GM18520 (cell line): Measurements from ENCODE around the gene PHF19.

Experiments
- ATAC-seq: cut with Tn5 transposase; IDR thresholded peaks from one replicate; pipeline ENCODE4 v1.9.1; 2021; ENCODE audit not compliant: unreplicated experiment

Gene PHF19

DNA sequence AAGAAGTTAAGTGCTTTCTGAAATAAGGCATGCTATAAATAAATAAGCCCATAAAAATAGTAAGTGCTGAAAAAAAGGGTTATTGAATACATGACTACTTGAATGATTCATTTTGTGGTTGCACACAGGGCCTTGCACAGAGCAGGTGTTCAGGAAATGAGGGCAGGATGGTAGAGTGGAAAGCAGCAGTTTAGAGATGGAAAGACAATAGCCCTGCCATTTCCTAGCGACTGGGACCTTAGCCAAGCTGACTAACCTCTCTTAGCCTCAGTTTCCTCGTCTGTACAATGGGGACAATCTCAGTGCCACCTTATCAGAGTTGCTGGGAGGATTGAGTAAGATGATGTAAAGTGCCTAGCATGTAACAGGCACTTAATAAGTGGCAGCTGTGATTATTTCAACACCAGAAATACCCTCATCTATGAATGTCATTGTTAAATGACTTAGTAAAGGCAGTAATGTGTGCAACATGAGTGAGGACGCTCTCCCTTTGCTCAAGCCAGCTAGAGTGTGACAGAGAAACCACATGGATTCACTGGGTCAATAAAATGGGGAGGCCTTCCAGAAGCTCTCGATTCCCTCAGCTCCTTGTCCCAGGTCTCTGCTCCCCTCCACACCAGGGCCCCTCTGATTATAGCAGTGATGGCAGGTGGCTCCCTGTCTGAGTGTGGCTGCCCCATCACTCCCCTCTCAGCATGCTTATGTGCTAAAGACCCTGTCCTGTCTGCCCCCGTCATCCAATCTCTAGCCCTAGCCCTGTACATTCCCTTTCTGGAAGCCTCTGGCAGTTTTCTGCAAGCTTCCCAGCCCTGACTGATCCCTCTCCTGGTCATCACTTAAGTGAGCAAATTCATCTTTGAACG is 16.0 kb upstream of the PHF19 start:
- ATAC-seq: peak; percentile 64

DNA sequence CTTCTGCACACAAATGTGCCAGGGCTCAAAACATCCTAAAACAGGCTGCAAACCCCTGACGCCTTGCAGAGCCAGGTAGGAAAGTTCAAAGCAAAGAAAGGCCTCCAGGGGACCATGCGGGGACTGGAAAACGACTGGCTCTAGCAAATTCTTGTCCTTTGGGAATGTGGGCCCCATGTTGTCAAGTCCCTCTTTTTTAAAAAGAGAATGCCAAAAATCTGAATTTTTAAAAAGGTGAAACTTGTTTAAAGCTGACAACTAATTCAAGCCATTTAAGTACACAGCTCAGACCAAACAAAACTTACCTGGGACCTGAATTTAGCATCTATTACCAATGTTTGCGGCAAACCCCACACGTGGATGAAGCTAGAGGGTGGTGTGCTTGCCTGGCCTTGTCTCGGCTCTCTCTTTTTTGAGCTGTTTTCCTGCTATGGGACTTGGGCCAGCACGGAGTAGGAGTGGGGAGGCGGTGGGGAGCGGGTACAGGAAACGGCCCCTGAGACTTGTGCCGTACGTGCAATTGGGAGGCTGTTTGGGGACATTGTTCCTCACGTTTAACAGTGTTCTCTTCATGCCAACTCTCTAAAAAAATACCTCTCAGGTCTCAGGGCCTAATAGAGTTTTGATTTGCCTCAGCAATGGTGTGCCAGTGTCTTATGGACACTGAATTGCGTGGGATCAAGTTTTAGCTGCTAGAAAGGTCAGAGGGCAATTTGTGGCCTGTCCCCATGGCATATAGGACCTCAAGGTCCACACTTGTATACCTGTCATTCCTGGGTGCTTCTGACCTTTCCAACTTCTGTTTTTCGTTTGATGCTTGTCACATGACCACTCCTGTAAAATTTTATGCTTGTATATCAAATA is 15.1 kb upstream of the PHF19 start:
- ATAC-seq: peak; percentile 30

GRCh38 chr9:120891245-120891883 is 14.4 kb upstream of the PHF19 start:
- ATAC-seq: no peak

DNA sequence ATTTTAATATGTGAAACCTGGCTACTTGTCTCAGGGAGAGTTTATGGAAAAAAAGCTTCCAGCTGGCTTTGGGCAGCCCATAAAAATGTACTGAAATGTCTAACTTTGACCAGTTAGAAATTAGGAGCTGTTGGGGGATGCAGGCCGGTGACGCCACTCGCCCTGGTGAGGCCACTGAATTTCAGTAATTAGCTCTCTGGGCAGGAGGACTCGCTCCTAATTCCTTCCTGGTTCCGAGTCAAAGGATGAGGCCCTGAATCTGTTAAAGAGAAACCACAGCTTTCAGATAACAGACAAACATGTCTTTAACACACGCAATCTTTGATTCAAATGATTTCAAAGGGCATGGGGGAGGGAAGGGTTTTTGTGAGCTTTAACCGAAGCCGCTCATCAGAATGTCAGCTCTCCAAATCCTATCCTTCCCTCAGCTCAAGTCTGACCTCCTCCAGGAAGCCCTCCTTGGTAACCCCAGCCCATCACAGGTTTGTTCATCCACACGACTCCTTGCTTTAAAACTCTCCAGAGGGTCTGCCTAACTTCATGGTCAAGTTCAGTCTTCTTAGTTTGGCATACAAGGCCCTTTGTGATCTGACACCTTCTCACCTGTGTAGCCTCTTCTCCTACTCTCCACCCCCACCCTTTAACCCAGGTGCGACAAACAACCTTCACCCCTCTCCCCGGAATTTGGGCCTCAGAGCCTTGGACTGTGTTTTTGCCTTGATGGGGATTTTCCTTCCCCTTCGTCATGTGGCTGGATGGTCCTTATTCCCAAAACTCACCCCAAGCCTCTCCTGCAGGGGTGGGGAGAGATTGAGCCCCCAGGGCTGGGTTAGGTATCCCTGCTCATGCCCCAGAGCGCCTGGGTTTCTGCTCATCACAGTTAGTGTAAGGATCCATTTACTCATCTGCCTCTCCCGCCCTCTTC is 13.6 kb upstream of the PHF19 start:
- ATAC-seq: no peak

GRCh38 chr9:120889606-120890271 is 12.8 kb upstream of the PHF19 start:
- no peak for ATAC-seq

DNA sequence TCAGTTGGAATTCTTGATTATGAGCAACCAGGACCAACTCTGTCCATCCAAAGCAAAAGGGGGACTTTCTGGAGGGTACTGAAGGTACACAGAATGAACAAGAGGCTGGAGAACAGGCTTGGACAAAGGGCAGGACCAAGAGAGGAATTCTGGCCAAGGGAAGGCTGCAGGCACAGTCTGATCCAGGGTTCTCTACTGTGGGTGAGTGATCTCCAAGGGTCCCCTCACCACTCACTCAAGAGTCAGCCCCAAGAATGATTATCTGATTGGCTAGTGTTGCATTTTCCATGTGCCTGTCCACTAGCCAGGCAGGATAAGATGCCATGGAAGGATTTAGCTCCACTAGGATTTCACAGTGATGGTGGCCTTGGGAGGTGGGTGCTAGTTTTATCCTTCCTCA is 11.6 kb upstream of the PHF19 start:
- no peak for ATAC-seq

DNA sequence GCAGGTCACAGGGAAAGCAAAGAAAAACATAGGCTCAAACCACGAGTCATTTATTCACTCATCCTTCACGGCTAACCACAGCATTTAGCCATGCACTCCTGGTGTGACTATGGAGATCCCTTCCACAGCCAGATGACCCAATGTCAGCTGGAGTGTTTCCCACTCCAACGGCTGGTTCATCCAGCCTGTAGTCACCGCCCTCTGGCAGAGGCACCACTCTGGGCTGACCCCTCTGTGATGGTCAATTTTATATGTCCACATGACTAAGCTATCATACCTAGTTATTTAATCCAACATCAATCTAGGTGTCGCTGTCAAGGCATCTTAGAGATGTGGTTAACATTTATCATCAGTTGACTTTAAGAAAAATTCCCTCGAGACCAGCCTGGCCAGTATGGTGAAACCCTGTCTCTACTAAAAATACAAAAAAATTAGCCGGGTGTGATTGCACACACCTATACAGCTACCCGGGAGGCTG is 9.5 kb upstream of the PHF19 start:
- no peak for ATAC-seq

- ATAC-seq: no peak
Measured at GRCh38 chr9:120885958-120886357, 9.0 kb upstream of the PHF19 start.

DNA sequence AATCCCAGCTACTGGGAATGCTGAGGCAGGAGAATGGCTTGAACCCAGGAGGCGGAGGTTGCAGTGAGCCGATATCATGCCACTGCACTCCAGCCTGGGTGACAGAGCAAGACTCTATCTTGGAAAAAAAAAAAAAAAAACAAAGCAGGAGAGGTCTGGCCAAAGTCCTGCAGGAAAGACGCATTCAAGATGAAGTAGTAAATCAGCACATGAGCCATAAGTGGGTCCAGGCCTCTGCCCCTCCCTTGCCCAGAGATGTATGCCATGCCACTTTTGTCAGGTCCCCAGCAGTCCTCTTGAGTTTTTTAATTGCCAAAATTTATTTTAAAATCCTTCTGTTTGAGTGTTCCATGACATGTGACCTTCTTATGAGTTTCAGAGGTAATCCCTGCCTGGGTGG is 8.5 kb upstream of the PHF19 start:
- ATAC-seq: no peak

DNA sequence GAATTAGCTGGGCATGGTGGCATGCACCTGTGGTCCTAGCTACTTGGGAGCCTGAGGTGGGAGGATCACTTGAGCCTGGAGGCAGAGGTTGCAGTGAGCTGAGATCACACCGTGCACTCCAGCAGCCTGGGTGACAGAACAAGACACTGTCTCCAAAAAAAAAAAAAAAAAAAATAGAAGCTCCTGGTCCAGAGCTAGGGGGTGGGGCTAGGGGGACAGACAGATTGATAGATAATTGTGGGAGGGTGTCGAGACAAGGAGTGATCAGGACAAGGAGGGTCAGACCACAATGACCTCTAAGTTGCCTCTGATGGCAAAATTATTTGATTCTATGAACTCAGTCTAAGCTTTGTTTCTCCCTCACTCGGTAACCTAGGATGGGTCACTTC is 6.6 kb upstream of the PHF19 start:
- no peak for ATAC-seq

DNA sequence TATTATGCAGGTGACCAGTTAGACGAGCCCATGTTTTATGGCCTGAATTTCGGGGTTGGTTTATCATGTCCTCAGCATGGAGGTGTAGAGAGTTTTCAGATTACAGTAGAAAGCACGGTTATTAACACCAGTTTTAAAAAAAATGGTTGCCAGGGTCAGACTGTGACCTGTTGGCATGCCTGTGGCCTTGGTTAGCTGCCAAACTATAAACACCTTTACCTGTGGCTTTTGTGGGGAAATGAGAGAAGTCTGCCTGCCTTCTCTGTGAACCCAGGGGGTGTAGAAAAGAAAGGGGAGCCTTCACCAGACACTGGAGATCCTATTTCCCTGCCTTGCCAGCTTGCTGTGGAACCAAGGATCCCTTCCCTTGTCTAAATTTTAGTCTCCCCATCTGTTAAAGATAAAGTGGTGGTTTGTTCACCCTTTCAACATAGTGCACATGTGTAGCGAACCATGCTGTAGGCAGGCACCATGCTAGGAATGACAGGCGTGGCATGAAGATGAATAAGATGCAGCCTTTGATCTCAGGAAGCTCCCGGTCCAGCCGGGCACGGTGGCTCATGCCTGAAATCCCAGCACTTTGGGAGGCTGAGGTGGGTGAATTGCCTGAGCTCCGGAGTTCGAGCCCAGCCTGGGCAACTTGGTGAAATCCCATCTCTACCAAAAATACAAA is 6.1 kb upstream of the PHF19 start:
- no peak for ATAC-seq

DNA sequence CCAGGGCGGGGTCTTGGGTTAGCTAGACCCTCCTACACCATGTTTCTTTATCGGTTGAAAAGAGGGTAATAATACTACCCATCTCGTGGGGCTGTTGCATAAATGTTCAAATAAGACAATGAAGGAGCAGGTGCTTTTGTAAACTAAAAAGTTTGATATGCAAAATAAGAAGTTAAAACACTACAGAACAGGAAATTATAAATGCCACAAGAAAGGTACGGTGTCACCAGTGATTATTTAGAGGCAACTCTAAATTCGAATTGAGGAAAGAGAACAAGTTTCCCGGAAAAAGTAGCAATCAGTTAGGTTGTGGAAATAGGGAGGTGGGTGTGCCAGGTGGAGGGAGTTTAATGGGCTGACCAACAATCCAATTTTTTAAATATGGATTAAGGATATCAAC is 2.5 kb upstream of the PHF19 start:
- ATAC-seq: no peak

DNA sequence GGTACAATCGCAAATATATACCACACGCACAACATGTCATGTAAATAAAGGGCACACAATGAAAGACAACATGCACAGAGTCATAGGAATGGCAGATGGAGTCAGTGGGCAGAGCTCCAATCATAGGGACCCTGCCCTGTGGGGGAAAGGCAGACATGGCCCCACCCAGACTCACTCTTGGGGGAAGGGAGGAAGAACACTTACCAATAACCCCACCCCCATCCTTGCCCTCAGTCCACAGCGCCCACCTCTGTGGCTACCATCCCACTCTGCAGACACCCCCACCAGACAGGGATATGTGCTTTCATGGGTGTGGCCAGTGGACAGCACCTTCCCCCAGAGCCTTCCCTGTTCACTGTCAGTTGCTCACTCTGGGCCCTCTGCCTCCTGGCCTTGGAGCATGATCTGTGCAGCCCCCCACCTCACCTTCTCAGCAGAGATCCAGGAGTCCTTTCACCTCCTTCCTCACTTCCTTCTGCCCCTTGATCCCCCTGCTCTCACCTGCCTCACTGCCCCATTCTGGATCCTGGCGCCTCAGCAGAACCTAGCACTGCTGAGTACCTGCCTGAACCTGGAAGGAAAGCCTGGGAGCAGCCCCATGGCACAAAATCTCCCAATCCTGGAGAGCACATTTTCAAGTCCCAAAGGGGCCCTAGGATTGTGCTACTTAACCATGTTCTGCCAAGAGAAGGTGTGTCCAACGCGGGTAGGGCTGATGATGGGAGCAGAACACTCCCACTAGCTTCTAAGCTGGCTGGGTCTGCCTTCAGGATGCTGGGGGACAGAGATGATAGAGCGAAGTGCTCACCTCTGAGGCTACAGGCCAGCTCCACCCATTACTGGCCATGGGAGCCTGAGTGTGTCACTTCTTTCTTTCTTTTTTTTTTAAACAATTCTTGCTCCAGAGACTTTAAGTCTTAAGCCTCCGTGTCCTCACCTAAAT is 1.5 kb upstream of the PHF19 start:
- no peak for ATAC-seq

DNA sequence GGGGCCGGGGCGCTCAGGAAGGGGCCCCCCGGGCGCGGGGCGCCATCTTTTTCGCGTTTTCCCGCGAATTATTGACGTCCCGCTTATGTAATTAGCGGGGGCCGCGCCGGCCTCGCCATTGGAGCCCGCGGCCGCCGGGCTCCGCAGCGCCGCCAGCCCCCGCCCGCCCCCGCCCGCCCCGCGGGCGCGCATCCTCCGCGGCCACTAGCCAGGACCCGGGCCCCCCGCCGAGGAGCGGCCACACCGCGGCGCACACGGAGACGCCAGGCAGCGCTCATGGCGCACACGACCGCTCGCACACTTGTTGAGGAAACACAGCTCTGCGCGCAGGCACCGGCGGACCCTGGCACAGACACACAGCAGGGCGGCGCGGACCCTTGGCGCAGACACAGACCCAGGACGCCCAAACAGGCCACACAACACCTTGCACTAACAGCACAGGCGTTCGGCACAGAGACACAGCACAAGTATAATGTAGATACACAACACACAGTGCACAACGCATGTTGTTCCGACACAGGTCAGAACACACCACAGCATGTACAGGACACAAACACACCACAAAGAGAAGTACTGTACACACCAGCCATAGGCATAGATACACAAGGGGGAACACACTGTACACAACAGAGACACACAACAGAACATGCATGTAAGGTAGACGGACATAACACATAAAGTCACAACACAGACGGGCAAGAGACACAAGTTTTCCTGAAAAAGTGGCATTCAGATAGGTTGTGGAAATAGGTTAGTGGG is 467 bp upstream of the PHF19 start:
- peak; percentile 29 for ATAC-seq

- ATAC-seq: peak; percentile 58
Measured at GRCh38 chr9:120875954-120876841, 790 bp downstream of the PHF19 start.

DNA sequence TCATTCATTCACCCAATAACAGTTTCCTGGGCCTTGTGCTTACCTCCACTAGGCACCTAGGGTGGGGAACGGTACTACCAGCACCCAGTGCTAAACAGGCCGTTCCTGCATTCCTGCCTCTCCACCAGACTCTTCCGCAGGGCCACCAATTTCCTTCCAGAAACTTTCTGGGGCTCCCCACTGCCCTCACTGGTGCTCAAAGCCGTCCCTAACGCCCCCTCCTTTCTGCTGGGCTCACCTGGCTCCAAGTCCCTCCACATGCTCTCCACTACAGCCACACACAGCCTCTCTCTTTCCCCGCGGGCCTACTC is 1.4 kb downstream of the PHF19 start:
- no peak for ATAC-seq

- ATAC-seq: no peak
Measured at GRCh38 chr9:120875195-120875565, 1.8 kb downstream of the PHF19 start.
